Activated CD4-positive, CD25-positive, alpha-beta regulatory T cell treated with anti-CD3 and anti-CD28 coated beads, Interleukin-2, amount 50 U/mL, for 16 hours (primary cell): ENCODE results near the gene SLCO2A1.

Source experiments
- DNase-seq: peaks from one replicate; pipeline ENCODE4 v3.0.0-alpha.2; 2020; ENCODE audit warnings: low read depth, low spot score

SLCO2A1 gene

GRCh38 chr3:134034005-134034785 lies 4.5 kb upstream of the SLCO2A1 start:
- DNase-seq: no peak

GRCh38 chr3:134033315-134033996 lies 3.7 kb upstream of the SLCO2A1 start:
- DNase-seq: no peak

DNA sequence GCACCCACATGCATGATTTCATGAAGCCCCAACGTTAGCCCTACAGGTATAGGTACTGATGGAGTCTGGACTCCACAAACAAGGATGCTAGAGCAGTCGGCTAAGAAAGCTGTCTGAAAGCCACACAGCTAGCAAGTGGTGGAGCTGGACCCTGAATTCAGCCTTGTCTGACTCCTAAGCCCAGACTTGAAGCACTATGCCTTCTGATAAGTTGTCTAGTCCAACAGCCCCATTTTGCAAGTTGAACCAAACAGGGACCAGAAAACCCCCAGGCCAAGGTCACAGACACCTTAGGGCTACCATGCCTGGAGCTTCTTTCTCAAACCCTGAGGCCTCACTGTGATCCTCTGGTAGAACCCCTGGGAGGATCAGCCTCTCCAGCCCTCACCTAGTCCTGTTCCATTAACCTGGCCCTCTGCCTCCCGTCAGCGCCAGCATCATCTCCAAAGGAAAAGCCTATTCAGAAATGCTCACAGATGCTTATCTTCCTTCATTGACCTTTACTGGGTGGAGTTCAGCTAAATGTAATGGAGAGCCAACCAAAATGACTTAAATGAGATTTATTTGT lies 1.7 kb upstream of the SLCO2A1 start:
- DNase-seq: no peak

DNA sequence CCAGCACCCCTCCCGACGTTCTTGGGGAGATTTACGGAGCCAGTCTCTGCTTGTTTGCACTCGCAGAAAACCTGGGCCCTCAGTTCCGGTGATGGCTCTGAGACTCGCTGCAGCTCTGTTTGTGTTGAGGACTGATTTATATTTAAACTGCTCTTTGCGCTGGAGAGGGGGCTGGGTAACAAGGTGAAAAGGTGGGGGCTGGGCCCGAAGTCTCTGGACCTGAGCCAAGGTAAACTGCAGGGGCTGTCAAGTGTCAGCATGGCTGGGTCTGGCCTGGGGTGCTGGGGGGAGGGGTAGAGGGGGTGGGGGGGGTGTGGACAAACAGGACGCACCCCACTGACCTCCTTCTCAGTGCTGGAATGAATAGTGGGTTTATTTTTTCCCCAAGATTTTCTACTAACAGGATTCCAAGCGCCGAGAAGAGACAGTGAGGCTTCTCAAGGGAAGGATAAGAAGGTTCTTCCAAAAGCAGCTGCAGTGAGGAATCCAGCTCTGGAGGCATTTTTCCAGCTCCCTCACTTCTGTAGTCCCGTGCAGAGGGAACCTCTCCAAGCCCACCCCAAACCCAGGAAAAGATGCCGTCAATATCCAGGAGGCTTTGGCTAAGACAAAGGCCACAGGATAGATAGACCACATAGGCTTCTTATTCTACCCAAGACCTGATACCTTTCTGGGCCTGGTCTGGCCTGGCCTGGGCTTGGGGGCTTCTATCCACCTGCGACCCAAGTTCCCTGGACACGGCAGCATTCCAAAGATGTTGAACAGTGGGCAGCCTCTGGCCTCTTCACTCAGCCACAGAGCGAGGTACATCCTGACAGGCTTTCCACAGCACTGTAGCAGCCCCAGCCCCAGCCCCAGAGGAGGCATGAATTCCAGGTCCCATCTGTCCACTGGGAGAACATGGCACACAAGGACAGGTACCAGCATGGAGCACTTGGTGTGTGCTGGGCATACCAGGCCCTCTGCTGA lies 938 bp upstream of the SLCO2A1 start:
- DNase-seq: no peak

DNA sequence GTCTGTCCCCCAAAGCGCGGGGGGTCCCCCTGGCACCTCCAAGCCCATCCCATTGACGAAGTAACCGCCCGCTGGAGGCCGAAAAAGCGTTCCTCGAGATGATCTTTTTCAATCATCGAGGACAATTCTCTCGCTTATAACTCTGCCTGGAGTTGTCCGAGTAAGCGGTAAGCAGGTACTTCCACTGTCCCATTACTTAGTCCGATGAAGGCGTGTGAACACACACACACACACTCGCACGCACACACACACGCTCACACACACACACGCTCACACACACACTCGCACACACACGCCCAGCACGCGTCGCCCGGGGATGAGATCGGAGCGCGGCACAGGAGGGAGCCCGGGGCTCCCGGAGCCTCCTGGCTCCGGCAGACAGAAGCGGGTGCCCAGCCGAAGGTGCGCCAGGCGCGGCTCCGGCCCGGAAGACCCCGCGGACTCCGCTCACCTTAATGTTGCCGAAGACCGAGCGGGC lies 430 bp downstream of the SLCO2A1 start:
- DNase-seq: no peak

GRCh38 chr3:134028486-134029255 lies 1.1 kb downstream of the SLCO2A1 start:
- no peak for DNase-seq

DNA sequence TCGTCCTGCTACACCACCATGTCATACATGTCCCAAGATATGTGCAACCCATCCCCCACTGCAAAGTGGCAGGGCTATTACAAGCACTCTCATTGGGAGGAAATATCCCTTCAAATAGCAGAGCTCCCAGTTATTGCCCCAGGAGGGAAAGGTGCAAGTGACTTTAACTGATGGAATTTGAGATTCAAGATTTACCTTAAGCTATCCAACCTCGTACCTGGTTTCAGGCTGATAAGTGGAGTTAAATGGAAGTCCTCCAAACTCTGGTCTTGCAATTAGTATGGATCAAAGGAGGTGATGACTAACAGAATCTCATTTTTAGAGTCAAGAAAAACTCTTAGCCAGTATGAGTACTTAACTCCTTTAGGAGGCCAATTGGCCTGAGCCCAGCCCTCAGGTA lies 2.1 kb downstream of the SLCO2A1 start:
- DNase-seq: no peak

GRCh38 chr3:134020135-134020680 lies 9.5 kb downstream of the SLCO2A1 start:
- DNase-seq: no peak

GRCh38 chr3:134018850-134019249 lies 10.9 kb downstream of the SLCO2A1 start:
- no peak for DNase-seq

DNA sequence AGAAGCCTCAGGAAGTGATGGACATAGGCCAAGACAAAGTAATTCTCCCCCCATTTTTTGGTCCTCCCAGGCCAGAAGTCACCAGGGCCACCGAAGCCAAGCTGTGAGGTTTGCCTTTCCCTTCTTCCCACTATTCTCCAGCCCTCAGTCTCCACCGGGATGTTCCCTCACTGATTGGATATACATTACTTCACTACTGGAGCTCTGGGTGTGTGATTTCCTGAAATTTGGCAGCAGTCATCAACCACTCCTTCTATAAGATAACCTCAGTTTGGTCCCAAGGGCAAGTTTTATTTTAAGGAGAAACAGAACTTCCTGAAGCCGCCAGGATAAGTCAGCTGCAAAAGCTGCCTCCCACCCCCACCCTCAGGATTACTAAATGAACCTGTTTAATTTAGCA lies 11.3 kb downstream of the SLCO2A1 start:
- no peak for DNase-seq

DNA sequence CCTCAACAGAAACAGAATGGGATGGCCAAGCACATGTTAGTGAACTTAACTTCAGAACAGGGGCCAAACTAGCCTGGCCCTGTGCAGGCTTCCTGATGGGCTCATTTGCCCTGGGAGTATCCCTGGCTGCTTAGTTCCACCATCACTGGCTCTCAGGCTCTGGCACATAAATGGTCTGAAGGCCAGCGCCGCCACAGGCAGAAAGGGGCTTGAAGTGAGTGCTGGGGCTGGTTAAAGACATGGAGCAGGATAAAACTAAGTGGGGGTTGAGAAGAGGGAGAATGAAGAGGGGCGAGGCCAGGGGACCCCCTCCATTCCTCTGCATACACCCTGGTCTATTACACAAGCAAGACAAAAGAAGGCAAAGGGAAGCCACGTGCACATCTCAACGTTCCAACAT lies 12.2 kb downstream of the SLCO2A1 start:
- no peak for DNase-seq

- DNase-seq: no peak
These were observed 15.5 kb downstream of the SLCO2A1 start for GRCh38 chr3:134014270-134014669.

GRCh38 chr3:134013280-134013679 lies 16.4 kb downstream of the SLCO2A1 start:
- no peak for DNase-seq

GRCh38 chr3:134009345-134010000 lies 20.3 kb downstream of the SLCO2A1 start:
- DNase-seq: no peak

DNA sequence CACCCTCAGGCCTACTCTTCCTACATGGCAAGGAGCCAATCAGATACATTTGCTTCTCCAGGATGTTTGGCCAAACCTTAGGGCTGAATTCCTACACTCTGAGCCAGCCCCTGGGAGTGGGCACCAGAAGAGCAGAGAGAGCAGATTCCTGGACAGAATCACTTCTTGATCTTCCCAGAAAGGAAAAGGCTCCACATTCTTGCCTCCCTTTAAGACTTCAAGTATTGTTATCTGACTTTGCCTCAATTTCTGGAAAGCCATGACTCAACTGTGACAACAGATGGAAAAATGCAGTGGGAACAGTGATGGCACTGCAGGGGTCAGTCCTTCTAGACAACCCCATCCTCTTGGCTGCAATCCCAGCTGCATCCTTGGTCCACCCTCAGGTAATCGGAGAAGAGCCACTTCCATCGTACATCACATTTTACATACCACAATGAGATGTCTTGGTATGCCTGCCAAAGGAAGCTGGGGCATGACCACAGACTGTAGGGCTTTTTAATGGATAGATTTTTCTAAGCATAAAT lies 21.0 kb downstream of the SLCO2A1 start:
- DNase-seq: no peak

GRCh38 chr3:134007819-134008218 lies 21.9 kb downstream of the SLCO2A1 start:
- no peak for DNase-seq

DNA sequence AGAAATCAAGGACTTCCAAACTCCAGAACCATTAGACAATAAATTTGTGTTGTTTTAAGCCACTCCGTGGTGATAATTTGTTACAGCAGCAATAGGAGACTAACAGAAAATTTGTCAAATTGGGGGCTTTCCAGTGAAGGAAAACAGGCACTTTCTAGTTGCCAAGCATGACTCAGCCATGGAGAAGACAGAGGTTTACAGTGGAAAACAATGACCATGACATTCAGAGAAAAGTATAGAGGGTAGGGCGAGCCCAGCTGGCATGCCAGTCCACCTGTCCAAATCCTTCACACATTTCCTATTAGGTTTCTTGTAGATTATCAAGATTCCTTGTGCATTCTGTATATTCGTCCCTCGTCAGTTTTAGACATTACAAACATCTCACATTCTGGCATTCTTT lies 24.9 kb downstream of the SLCO2A1 start:
- DNase-seq: no peak

GRCh38 chr3:134003066-134003465 lies 26.7 kb downstream of the SLCO2A1 start:
- no peak for DNase-seq

GRCh38 chr3:134002306-134002705 lies 27.4 kb downstream of the SLCO2A1 start:
- no peak for DNase-seq

DNA sequence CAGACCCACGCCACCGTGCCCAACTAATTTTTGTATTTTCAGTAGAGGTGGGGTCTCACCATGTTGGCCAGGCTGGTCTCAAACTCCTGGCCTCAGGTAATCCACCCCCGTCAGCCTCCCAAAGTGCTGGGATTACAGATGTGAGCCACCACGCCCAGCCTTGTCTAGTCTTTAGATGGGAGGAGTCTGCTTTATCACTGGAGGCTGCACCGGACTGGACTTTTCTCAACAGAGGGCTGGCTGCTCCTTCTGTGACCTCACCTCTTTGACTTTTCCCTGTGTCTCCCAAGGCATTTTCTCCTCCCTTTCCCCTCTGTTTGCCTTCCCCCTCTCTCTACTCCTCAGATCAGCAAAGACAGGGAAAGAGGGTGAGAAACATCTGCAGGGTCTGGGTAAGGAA lies 28.5 kb downstream of the SLCO2A1 start:
- DNase-seq: no peak
